ENCODE data around the gene WRNIP1. TPM values are rescaled to one million over a fixed set of nuclear protein-coding genes. Genes with fewer than 3 reads are reported as not detected.

WRNIP1 gene
- total RNA-seq, 1 experiment from 2014 or later = 38.1 TPM

DNA sequence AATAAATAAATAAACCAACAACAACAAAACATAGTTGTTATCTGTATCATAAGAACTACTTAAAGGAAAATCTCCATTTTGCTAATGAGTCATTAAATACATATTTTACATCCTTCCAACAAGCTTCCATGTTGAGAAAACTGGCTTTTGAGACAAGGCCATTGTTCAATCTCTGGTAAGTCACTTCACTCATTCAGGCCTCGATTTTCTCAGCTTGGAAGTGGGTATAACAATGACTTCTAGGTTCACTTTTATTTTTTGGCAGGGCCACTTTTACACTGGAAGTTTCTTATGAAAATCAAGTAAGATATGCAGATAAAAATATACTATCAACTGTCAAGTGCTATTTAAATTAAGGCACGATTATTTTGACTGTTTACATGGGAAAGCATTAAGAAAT, 30.0 kb downstream of the WRNIP1 start:
- no peaks in the 10 kb centered on the region for H3K4me1 ChIP-seq (ENCODE audit: insufficient read depth, low read length)
- WGBS (ENCODE audit: extremely low coverage, insufficient read length, low lambda C conversion rate) = no CpG with 5 or more reads among the region's 2 CpGs
- no peak overlapping the region for H2AK5ac ChIP-seq (ENCODE audit: insufficient read length, low read length)
- H3T11ph ChIP-seq (ENCODE audit: low read length) = no peak overlapping the region
- H3K56ac ChIP-seq (ENCODE audit: insufficient read length, low read depth, low read length) = no peak overlapping the region
- no peak overlapping the region for H2AFZ ChIP-seq (ENCODE audit: low read length)
- Mint-ChIP-seq H3K27ac (no peak overlapping the region), H3K4me3 (no peak overlapping the region), H3K27me3 (ENCODE audit: low read depth) (no peaks in the 10 kb centered on the region), H3K4me1 (peaks cover 28 to 29% of the 10 kb centered on the region in 2 experiments), H3K36me3 (ENCODE audit: insufficient read depth in 1 of 3, low read depth in 3 of 3) (peaks cover 0 to 7% (median 0%) of the 10 kb centered on the region in 3 experiments; a peak in 2 of 7 replicates), H3K9me3 (no peaks in the 10 kb centered on the region)
- H4K8ac ChIP-seq (replicated peaks; ENCODE audit: insufficient read length, low read depth, low read length) = no peak overlapping the region
- H4K20me1 ChIP-seq (ENCODE audit: control insufficient read depth, insufficient read depth, insufficient read length) = no peaks in the 10 kb centered on the region
- no peak for DNase-seq
- H3K79me1 ChIP-seq (ENCODE audit: insufficient read depth, low read depth, low read length, poor library complexity, severe bottlenecking) = no peaks in the 10 kb centered on the region
- no peaks in the 10 kb centered on the region for H3K9me3 ChIP-seq (ENCODE audit: control insufficient read depth, low read depth, low read length)
- H4K91ac ChIP-seq (ENCODE audit: insufficient read length, low read depth, low read length) = no peak overlapping the region
- no peak overlapping the region for H3K9ac ChIP-seq (ENCODE audit: extremely low read depth, insufficient read length, low read length)
- no peaks in the 10 kb centered on the region for H3K79me2 ChIP-seq (ENCODE audit: insufficient read depth, low read length)
- no peak overlapping the region for H3K4ac ChIP-seq (ENCODE audit: low read depth, low read length)
- H3K27me3 ChIP-seq (ENCODE audit: insufficient read depth, low read length) = no peaks in the 10 kb centered on the region
- no peak overlapping the region for H2BK15ac ChIP-seq (ENCODE audit: low read depth, low read length)
- H2BK12ac ChIP-seq (ENCODE audit: insufficient read length, low read depth, low read length) = no peak overlapping the region
- TF ChIP-seq, protein P1, sequence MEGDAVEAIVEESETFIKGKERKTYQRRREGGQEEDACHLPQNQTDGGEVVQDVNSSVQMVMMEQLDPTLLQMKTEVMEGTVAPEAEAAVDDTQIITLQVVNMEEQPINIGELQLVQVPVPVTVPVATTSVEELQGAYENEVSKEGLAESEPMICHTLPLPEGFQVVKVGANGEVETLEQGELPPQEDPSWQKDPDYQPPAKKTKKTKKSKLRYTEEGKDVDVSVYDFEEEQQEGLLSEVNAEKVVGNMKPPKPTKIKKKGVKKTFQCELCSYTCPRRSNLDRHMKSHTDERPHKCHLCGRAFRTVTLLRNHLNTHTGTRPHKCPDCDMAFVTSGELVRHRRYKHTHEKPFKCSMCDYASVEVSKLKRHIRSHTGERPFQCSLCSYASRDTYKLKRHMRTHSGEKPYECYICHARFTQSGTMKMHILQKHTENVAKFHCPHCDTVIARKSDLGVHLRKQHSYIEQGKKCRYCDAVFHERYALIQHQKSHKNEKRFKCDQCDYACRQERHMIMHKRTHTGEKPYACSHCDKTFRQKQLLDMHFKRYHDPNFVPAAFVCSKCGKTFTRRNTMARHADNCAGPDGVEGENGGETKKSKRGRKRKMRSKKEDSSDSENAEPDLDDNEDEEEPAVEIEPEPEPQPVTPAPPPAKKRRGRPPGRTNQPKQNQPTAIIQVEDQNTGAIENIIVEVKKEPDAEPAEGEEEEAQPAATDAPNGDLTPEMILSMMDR (conservative IDR thresholded peaks at IDR 0.05) = no peak
- H2BK120ac ChIP-seq (ENCODE audit: low read depth, low read length, poor library complexity, severe bottlenecking) = no peak overlapping the region
- H3K4me2 ChIP-seq (ENCODE audit: insufficient read depth, insufficient read length, low read length) = no peak overlapping the region
- no peak overlapping the region for H3K23ac ChIP-seq (ENCODE audit: insufficient read length, low read depth, low read length)
- H3K14ac ChIP-seq (ENCODE audit: insufficient read depth, low read length) = no peak overlapping the region
- H4K5ac ChIP-seq (ENCODE audit: insufficient read length, low read depth, low read length) = no peak overlapping the region
- H2BK5ac ChIP-seq (ENCODE audit: insufficient read length, low read length) = no peak overlapping the region
- H3K27ac ChIP-seq (ENCODE audit: insufficient read length, low read depth, low read length) = no peak overlapping the region
- no peak overlapping the region for H3K18ac ChIP-seq (ENCODE audit: insufficient read length, low read depth, low read length)
- H3K23me2 ChIP-seq (ENCODE audit: insufficient read length, low read depth, low read length, poor library complexity, severe bottlenecking) = no peaks in the 10 kb centered on the region
- H2BK20ac ChIP-seq (ENCODE audit: low read depth, low read length, poor library complexity, severe bottlenecking) = no peak overlapping the region
